NCI-H1930 (cell line): ENCODE results near the gene PTPRE.

Source experiments
- DNase-seq, 2 experiments: peaks; one replicate each; lab custom pipeline; 2025; lab: John Stamatoyannopoulos, UW

PTPRE gene

DNA sequence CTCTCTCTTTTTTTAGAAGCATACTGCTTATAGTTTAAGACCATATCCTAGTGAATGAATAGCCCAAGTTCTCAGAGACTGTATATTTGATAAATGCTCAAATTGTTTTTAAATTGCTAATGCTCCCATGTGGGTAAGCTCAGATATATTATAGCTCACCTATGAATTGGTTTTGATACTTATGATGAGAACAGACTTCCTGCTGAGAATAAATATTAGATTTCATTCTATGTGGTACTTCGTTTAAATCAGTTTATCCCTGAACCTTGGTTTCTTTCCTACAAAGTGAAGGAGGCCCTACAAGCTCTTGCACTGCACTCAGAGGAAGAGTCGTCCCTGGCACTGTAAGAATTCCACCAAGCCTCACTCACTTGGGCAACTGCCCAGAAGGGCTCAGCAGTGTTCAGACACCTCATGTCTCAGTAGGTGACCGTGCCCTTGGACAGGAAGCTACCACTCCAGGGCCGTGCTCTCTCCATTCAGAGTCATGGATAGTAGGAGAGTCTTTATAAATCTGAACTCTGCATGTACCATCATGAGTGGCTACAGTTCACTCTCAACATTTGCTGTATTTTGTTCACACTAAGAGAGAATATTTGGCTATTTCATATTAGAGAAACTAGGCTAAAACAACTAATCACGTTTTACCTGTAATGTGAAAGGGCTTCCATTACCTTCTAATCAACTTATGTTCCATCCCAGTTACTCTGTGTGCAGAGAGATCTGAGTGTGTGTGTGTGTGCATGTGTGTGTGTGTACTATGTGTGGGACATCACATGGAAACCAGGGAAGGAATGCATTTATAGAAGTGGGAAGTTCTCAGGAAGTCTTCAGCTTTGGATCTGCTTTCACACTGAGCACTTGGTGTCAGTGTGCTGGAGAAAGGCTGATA, 93.8 kb downstream of the PTPRE start:
- DNase-seq, result no peak

DNA sequence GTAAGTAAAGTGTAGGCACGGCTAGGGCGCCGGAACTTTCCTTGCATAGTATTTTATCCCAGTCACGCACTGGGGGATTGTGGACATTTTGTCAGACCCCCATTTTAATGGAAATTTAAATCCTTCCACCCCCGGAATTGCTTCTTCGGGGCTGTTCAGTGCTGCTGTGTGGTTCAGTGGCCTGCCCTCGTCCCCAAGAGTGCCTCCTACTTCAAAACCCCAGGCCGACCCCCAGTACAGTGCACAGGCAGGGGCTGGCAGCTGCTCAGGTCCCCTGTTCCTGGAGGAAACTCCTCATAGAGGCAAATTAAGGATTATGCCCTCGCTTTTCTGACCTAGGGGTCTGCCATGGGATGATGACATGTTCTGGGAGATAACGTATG, 94.5 kb downstream of the PTPRE start:
- DNase-seq, result no peak

DNA sequence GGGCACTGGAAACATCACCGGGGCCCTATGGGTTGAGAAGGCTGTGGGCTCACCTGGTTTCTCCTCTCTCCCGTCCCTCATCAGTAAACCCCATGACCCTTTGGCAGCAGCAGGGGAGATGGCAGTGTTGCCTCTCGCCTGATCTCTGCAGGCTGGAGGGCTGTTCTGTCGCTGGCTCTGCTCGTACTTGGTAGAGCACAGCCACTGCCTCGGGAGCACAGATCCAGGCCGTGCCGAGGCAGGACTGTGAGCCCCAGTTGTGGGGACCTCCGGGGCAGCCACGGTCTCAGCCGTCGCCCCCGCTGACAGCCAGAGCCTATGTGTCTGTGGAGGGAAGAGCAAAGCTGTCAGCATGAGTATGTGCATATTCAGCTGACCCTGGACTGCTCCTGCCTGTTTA, 94.9 kb downstream of the PTPRE start:
- no peak for DNase-seq

DNA sequence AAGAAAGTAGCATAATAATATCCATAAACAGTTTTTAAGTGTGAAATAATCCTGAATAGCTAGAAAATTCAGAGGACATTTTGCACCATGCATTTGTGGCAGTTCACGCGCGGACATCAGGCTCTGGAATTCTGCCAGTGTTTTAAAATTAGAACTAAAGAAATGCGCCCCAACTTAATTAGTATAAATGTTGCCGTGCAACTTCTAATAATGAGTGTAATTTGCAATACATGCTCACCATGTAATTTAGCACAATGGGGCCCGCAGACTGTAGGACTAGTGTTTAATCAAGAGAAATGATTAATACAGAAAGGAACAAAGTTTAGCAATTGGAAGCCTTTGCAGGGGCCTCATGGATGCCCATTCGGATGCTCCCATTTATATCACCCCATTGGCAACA, 96.6 kb downstream of the PTPRE start:
- DNase-seq, result no peak

GRCh38 chr10:128005858-128006257, 99.0 kb downstream of the PTPRE start:
- no peak for DNase-seq

DNA sequence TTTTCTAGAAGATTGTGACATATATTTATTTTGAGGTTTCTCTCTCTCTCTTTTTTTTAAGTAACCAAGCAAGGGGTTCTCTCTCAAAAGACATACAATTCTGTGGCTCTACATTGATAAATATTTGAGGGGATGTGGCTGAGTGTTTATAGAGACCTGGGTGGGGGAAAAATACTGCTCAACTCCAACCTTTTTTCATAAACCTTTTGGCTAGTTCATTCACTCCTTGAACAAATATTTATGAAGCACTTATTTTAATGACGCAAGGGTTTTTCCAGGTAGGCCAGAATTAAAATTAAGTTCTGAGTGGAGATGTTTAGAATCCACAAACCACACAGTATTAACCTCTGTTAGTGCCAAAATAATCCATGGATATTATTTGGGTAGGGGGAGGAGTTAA, 100.2 kb downstream of the PTPRE start:
- no peak for DNase-seq

- DNase-seq, result no peak
These were observed 101.1 kb downstream of the PTPRE start for GRCh38 chr10:128007971-128008370.

GRCh38 chr10:128008521-128009250, 101.8 kb downstream of the PTPRE start:
- DNase-seq, result no peak

GRCh38 chr10:128009372-128010126, 102.6 kb downstream of the PTPRE start:
- DNase-seq, result no peak

DNA sequence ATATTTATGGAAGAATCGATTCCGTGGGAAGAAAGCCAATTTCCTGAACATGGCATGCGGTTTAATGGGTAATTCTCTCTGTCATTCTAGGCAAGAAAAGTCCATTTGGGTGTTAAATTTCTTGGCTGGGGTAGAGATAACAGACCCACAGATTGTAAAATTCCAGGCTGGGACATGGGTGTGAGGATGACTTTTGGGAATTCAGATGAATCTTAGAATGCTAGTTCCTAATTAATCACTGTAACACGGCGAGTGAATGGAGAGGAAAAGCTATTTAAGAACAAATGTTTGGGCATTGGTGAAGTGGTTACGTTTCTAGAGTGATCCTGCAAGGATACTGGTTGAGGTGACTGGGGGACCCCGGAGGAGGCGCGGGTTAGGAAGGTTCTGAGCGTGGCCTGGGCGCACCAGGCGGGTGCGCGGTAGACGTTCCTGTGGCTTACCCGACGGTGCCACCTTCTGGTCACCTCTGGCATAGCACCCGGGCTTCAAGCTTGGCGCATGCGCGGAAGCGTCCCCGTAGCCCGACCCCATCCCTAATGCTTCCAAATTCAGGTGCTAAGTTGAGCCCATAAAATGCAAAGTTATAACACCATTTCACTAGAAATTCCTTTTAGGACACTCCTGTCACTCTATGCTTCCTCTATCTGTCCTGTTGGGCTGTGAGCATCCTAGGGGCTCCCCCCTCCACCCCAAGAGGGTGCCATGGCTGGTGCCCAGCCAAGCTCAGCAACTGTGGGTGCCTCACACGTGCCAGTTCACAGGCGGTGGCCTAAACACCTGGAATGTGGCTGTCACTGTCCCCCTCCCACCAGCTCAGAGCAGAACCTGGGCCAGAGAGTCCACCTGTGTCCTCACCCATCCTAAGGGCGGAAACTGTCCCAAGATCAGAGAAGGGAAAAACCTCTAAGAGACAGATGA, 104.4 kb downstream of the PTPRE start:
- peak; percentile 2 to 44 for DNase-seq

DNA sequence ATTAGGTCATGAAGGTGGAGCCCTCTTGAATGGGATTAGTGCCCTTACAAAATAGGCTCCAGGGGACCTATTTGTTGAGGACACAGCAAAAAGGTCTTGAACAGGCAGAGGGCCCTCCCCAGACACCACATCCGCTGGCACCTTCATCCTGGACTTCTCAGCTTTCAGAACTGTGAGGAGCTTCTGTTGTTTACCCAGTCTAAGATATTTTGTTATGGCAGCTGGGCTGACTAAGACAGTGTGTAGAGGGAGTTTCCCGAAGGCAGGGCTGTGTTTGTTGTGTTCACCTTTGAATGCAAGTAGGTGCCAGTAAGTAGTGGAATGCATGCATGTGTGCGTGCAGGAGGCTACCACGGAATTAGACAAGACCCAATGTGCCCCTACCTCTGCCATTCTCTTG, 106.7 kb downstream of the PTPRE start:
- no peak for DNase-seq

DNA sequence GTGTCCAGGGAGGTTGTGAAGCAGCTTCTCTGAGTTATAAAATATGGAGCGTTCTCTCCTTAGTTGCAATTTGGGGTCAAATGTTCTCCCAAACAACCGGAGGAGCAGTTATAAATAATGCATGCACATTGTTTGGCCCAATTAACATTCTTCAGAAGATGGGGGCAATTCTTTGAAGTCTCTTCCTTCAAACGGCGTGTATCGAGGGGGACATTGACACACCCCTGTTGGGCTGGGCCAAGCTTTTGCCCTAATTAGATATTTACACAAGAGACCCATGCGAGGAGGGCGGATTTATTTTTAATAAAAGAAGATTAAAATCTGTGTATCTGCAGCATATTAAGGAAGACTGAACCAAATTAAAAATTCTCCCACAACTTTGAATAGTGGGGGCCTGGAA, 107.3 kb downstream of the PTPRE start:
- DNase-seq, result no peak

DNA sequence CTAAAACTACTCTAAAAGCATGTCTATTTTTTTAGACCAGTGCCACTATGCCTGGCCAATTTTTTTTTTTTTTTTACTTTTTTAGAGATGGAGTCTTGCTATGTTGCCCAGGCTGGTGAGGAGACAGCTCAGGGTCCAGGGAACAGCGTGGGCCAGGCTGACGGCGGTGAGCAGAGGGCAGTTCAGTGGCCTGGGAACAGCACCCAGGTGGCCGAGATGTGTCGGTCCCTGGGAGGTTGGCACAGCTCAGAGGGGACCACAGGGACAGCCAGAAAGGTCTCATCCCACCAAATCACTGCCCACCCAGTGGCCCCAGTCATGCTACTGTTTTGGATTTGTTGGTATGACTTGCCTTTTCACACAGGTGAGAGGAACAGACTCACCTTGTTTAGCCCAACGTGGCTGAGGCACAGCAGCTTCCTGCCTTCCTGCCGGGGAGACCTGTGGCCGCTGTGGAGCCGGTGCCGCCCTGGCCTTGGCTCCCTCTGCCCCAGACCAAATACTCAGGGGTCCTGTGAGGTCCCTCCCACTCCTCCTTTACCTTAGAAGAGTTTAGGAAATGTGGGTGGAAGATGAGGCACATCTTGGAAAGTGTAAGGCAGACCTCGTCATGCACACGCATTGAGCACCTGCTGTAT, 109.6 kb downstream of the PTPRE start:
- DNase-seq, result no peak

DNA sequence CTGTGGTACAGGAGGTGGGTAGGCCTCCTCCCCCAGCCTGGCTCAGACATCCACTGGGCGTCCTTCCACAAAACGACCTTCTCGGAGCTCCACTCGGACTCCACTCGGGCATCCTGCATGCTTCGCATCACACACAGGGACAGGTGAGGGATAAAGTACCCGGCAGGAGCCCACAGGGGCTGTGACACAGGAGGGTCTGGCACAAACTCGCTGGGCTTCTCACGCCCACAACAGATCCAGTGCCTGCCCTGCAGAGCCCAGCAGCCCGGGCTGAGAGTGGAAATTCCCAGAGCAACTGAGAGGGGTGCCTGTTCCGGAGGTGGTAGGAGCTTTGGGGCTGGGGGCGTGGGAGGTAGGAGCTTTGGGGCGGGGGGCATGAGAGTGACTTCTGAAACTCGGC, 110.9 kb downstream of the PTPRE start:
- DNase-seq, result no peak

DNA sequence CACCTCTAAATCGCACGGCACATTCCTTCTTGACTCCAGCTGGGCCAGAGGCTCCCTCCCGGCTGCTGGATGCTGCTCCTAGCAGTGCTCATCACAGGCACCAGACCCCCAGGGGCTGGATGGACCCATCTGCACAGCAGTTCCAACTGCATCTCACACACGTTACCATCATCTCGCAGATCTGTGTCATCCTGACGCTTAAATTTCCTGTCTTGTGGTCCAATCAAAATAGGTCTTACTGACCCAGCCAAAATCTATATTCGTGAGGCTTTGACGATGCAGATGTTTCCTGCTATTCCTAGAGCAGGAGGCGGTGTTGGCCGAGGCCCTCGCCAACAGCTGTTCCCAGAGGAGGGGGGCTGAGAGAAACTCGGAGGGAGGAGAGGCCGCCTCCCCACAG, 111.3 kb downstream of the PTPRE start:
- no peak for DNase-seq

DNA sequence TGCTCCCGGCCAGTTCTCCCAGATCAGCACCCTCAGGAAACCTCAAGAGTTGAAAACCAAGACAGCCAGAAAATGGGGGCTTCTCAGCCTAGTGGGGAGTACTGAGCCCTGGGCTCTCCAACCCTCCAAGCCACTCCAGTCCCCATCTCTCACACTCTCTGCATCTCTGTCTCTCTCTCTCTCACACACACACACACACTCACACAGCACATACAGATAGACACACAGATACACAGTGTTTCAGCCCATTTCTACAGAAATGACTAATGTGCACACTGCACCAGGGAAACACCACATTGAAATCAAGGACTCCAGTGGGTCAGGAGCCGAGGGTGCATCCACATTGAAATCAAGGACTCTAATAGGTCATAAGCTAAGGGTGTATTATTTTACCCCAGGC, 111.8 kb downstream of the PTPRE start:
- no peak for DNase-seq

- DNase-seq, result no peak
These were observed 115.6 kb downstream of the PTPRE start for GRCh38 chr10:128022261-128023196.

DNA sequence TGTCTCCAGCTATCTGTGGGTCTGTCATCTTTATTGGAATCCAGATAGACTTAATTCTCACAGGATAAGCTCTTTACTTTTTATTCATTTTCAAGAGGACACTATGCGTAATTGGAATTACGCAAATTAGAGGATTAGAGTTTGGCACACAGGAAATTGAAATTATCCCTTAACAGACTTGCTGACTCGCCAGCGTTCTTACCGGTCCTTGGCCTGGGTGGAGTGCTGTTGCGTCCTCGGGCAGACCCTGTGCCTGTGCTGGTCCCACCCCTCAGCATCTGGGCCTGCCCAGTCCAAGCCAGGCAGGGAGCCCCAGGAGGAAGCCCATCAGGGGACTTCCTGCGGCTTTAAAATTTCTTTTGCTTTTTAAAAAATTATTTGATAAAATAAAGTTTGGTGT, 117.5 kb downstream of the PTPRE start:
- no peak for DNase-seq

GRCh38 chr10:128025437-128025836, 118.5 kb downstream of the PTPRE start:
- DNase-seq, result no peak

- DNase-seq, result no peak
These were observed 119.0 kb downstream of the PTPRE start for GRCh38 chr10:128025951-128026350.
